Measurements from ENCODE around the gene APOO.

APOO gene

GRCh38 chrX:23907498-23908218 lies at the start of gene APOO, which contains the start of gene CXorf58:
Gene APOO (minus strand): TSS chrX:23907938. CDS start chrX:23907702, 236 bp downstream.
Gene CXorf58 (plus strand): TSS chrX:23908006. CDS start chrX:23910303, 2,297 bp downstream.
- peak; percentile 50 to 95 for DNase-seq

GRCh38 chrX:23954396-23954795 lies 46.7 kb upstream of the APOO start:
- DNase-seq: no peak

- DNase-seq: no peak
Observed at GRCh38 chrX:23953908-23954269, 46.2 kb upstream of the APOO start.

- no peak for DNase-seq
Observed at GRCh38 chrX:23952984-23953907, 45.5 kb upstream of the APOO start.

- DNase-seq: no peak
Observed at GRCh38 chrX:23952391-23952790, 44.7 kb upstream of the APOO start.

- DNase-seq: no peak
Observed at GRCh38 chrX:23945206-23945605, 37.5 kb upstream of the APOO start.

GRCh38 chrX:23944234-23944633 lies 36.5 kb upstream of the APOO start:
- DNase-seq: no peak

DNA sequence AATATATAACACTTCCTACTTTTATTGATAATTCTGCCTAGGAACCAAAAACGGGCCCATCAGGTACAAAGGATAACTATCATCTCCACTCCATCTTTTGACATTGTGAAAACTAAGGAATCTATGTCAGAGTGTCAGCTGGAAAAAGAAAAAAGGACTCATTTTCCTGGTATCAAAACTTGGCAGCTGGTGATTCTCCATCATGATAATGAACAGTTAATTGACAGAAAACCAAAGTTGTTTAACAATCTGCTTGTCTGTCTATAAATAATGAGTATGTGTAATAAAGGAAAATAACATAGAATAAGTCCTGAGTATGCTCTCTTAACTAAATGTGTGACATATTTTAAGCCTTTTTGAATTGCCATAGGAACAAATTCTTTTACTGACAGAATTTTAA lies 31.5 kb upstream of the APOO start:
- DNase-seq: no peak

GRCh38 chrX:23938690-23939089 lies 31.0 kb upstream of the APOO start:
- no peak for DNase-seq

- no peak for DNase-seq
Observed at GRCh38 chrX:23937100-23937499, 29.4 kb upstream of the APOO start.

DNA sequence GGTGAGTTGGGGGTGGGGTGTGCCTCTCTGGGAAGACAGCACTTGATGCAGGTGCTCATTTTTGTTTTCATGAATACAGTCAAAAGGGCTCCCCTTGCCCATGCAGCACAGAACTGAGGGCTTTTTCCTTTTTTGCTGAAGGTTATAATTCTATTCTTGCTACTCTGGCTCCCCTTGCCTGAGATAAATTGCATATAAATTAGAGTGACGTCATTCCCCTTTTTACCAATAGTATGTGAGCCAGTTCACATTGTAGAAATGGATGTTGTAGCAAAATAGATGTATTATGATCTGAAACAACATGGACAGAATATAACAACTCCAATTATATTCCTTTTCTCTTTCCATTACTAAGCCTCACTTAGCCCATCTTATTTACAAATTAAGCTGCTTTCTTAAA lies 28.4 kb upstream of the APOO start:
- no peak for DNase-seq

DNA sequence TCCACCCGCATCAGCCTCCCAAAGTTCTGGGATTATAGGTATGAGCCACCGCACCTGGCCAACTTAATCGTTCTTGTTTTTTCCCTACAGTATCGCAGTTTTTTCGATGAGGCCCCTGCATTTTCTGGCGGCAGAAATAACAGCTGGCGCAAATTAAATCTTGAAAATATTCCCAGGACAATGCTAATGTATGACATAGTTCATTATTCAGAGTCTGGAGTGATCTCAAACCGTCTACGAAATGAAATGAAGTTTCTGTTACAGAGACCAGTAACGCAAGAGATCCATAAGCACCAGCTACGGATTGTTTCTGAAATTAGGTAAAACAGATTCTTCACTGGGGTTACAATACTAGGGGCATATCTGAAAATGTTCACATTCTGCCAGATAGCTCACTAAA lies 27.4 kb upstream of the APOO start:
- no peak for DNase-seq

DNA sequence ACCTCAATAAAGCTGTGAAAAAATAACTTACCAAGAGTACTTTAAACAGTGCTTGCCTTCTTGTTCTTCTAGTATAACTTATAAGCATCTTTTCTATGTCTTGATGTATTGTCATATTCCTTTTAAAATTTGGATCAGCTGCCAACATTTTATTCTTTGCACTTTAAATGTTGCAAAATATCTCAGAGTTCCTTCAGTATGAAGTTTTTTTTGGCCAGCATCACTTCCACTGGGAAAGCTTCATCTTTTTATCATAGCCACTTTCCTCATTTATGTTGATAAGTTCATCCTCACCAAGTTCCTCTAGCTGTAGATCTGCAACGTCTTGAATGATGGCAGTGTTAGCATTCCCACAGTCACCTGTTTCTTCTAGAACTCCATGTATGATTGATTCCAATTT lies 24.3 kb upstream of the APOO start:
- DNase-seq: no peak

- DNase-seq: no peak
Observed at GRCh38 chrX:23930894-23931604, 23.3 kb upstream of the APOO start.

- no peak for DNase-seq
Observed at GRCh38 chrX:23926015-23926414, 18.3 kb upstream of the APOO start.

DNA sequence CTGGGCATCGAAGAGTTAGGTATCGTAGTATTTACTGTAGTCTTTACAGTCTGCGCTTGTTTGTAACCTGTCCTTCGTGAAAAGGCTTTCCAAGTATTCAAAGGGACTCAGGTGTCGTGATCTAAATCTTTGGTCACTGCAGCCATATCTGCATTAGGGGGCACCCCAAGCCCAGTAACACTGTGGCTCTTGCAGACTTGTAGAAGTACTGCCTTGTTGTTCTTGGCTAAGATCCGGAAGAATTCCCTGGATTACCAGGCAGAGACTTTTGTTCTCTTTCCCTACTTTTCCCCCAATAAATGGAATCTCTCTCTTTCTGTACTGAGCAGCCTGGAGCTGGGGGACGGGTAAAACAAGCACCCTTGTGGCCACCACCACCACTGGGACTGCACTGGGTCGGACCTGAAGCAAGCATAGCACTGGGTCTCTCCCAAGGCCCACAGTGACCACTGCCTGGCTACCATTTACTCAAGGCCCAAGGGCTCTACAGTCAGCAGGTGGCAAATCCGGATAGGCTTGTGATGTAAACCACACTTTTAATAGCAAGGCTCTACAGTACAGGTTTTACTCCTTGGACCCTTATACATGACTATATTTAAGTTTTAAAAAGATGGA lies 12.1 kb upstream of the APOO start:
- DNase-seq: peak in 1 of 2 experiments; percentile 6

DNA sequence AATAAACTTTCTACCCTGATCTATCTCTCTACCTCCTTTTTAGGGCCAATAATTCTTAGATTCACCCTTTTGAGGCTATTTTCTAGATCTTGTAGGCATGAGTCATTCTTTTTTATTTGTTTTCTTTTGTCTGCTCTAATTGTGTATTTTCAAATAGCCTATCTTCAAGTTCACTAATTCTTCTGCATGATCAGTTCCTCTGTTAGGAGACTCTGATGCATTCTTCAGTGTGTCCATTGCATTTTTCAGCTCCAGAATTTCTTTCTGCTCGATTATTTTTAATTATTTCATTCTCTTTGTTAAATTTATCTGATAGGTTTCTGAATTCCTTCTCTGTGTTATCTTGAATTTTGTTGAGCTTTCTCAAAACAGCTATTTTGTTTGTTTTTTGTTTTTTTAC lies 11.4 kb upstream of the APOO start:
- DNase-seq: no peak

- no peak for DNase-seq
Observed at GRCh38 chrX:23911126-23911835, 3.5 kb upstream of the APOO start.

GRCh38 chrX:23908219-23909004 lies 674 bp upstream of the APOO start:
- DNase-seq: no peak

GRCh38 chrX:23907111-23907497 lies 634 bp downstream of the APOO start:
- no peak for DNase-seq

DNA sequence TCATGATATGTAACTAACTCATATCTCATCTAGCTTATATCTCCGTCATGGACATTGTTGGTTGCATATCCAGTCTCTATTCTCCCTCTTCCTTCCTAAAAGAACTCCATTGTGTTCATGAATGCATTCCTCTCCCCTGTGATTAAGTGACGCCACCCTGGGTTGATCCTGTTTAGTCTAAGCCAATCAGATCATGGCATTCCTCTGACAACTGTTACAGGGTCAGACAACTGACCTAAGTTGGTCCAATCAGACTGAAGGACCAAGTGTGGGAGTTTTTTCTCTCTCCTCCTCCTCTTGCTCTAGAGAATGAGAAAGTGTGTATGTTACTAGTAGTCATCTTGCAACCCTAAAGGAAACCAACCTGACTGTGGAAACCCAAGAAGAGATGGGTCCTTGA lies 3.6 kb downstream of the APOO start:
- no peak for DNase-seq

GRCh38 chrX:23902419-23902818 lies 5.3 kb downstream of the APOO start:
- DNase-seq: peak; percentile 3 to 59
